Uterus (tissue), 2 donors: Measurements from ENCODE around the gene NEUROD2.

Experiments used
- POLR2A ChIP-seq, 2 donors: fragments of 450-650 bp; IDR thresholded peaks; one replicate each; pipeline ENCODE4 v1.6.1; 2016; ENCODE audit warnings: antibody characterized with exemption in 2 of 2, mild to moderate bottlenecking in 1 of 2, moderate library complexity in 1 of 2
- TF ChIP-seq, protein P1 (sequence below), 4 experiments: fragments of 200-600 bp in 2 of 4; fragments of 450-650 bp in 2 of 4; sonication (generic) in 2 of 4; IDR thresholded peaks; one replicate each; pipeline ENCODE4 v1.5.1; 2016 to 2019; ENCODE audit warnings: antibody characterized with exemption in 4 of 4, mild to moderate bottlenecking in 2 of 4, moderate library complexity in 1 of 4

GRCh38 chr17:39595928-39596510 is 11.7 kb downstream of the NEUROD2 start:
- no peak for TF ChIP-seq POLR2A (IDR thresholded peaks at IDR 0.05)
- TF ChIP-seq, protein P1, sequence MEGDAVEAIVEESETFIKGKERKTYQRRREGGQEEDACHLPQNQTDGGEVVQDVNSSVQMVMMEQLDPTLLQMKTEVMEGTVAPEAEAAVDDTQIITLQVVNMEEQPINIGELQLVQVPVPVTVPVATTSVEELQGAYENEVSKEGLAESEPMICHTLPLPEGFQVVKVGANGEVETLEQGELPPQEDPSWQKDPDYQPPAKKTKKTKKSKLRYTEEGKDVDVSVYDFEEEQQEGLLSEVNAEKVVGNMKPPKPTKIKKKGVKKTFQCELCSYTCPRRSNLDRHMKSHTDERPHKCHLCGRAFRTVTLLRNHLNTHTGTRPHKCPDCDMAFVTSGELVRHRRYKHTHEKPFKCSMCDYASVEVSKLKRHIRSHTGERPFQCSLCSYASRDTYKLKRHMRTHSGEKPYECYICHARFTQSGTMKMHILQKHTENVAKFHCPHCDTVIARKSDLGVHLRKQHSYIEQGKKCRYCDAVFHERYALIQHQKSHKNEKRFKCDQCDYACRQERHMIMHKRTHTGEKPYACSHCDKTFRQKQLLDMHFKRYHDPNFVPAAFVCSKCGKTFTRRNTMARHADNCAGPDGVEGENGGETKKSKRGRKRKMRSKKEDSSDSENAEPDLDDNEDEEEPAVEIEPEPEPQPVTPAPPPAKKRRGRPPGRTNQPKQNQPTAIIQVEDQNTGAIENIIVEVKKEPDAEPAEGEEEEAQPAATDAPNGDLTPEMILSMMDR (IDR thresholded peaks at IDR 0.05): no peak
